NB4 (cell line): ENCODE results near the gene CKS1B.
A peak's percentile ranks its signal among the peaks of the same experiment; 100 is the strongest.
"Not testable (repeated sequence)": the region's sequence is repeated elsewhere in the genome, so short reads cannot be mapped to it uniquely, and the experiment has no call there.

Source experiments
- DNase-seq: peaks from one replicate; pipeline ENCODE4 v3.0.0; 2010; ENCODE audit warnings: low read depth
- H3K4me3 ChIP-seq: one replicate; pipeline ENCODE4 v1.5.1; 2011; ENCODE audit warnings: mild to moderate bottlenecking, low read depth, low read length, moderate library complexity
- MYC ChIP-seq: IDR thresholded peaks from 2 replicates; pipeline ENCODE4 v1.6.1; 2011; ENCODE audit warnings: low read depth, low read length
- POLR2A ChIP-seq: IDR thresholded peaks from 2 replicates; pipeline ENCODE4 v1.6.1; 2011; ENCODE audit warnings: mild to moderate bottlenecking; ENCODE audit not compliant: insufficient read length; ENCODE audit errors: extremely low read depth
- TF ChIP-seq, protein P1 (sequence below): IDR thresholded peaks from one replicate; pipeline ENCODE4 v1.5.1; 2012; ENCODE audit warnings: low read depth, low read length
- TF ChIP-seq, protein P2 (sequence below): IDR thresholded peaks from 2 replicates; pipeline ENCODE4 v1.6.1; 2011; ENCODE audit warnings: low read depth, low read length

Gene CKS1B

DNA sequence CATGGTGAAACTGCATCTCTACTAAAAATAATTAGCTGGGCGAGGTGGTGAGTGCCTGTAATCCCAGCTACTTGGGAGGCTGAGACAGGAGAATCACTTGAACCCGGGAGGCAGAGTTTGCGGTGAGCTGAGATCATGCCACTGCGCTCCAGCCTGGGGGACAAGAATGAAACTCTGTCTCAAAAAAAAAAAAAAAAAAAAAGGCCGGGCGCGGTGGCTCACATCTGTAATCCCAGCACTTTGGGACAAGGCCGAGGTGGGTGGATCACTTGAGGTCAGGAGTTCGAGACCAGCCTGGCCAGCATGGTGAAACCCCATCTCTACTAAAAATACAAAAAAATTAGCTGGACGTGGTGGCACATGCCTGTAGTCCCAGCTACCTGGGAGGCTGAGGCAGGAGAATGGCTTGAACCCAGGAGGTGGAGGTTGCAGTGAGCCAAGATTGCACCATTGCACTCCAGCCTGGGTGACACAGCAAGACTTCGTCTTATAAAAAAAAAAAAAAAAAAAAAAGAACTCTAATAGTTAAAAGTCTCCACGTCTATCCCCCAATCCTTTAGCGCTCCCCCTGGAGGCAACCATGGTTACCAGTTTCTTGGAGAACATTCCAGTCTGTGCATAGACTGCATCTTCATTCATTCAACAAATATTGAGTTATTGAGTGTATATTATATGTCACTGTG, 21.0 kb downstream of the CKS1B start:
- TF ChIP-seq, protein P1, sequence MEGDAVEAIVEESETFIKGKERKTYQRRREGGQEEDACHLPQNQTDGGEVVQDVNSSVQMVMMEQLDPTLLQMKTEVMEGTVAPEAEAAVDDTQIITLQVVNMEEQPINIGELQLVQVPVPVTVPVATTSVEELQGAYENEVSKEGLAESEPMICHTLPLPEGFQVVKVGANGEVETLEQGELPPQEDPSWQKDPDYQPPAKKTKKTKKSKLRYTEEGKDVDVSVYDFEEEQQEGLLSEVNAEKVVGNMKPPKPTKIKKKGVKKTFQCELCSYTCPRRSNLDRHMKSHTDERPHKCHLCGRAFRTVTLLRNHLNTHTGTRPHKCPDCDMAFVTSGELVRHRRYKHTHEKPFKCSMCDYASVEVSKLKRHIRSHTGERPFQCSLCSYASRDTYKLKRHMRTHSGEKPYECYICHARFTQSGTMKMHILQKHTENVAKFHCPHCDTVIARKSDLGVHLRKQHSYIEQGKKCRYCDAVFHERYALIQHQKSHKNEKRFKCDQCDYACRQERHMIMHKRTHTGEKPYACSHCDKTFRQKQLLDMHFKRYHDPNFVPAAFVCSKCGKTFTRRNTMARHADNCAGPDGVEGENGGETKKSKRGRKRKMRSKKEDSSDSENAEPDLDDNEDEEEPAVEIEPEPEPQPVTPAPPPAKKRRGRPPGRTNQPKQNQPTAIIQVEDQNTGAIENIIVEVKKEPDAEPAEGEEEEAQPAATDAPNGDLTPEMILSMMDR = peak; percentile 25
- DNase-seq = peak; percentile 67
- H3K4me3 ChIP-seq = not testable (repeated sequence)

DNA sequence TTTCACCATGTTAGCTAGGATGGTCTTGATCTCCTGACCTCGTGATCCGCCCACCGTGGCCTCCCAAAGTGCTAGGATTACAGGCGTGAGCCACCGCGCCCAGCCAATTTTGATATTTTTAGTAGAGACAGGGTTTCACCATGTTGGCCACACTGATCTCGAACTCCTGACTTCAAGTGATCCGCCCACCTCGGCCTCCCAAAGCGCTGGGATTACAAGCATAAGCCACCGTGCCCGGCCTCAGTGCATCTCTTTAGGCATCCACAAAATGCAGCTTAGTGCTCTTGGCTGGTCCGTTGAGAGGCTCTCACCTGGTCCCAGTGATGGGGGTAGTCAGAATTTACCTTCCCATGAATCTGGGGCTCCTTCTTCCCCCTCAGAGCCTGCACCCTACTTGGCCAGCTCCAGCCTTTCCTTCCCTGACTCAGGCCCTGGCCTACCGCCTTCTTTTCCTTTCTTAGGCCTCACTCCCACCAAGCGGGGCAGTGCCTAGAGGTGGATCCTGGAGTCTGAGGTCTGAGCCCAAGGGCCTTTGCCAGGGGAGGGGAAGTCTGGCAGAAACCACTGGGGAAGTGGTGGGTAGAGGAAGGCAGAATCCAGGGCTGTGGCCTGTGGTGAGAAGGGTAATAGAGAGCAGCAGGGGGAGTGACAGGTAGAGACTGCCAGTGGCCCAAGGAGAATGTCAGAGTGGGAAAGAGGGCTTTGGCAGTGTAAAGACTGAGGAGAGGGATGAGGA, 22.7 kb downstream of the CKS1B start:
- no peak overlapping the region for H3K4me3 ChIP-seq
- TF ChIP-seq POLR2A (no peak), MYC (no peak)
- TF ChIP-seq, protein P1 = no peak
- TF ChIP-seq, protein P2, sequence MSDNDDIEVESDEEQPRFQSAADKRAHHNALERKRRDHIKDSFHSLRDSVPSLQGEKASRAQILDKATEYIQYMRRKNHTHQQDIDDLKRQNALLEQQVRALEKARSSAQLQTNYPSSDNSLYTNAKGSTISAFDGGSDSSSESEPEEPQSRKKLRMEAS = no peak
- DNase-seq = peak; percentile 69

DNA sequence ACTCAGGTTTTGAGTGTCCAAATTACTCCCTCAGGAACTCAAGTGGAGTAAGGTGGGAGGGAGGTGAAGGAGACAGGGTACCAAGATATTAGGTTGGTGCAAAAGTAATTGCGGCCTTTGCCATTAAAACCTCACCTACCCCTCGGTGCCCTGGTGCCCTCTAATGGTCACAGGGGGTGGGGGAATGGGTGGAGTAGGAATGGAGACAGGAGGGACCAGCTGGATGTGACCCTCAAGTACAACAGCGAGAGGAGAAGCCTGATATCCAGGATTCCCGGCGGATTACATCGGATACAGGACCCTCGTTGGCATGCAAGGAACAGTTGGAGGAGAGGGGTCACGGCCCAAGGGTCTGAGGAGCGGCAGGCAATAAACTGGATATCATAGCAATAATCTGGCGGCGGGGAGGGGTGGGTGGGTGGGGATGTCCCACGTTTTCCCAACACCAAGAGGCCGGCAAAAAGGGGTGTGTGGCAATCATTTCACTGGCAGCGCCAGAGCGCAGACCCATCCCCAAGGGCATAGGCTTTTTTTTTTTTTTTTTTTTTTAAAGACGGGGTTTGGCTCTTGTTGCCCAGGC, 23.8 kb downstream of the CKS1B start:
- TF ChIP-seq, protein P1 = peak; percentile 22
- TF ChIP-seq MYC = no peak
- H3K4me3 ChIP-seq = peak overlapping the region; percentile 50
- DNase-seq = peak; percentile 32

DNA sequence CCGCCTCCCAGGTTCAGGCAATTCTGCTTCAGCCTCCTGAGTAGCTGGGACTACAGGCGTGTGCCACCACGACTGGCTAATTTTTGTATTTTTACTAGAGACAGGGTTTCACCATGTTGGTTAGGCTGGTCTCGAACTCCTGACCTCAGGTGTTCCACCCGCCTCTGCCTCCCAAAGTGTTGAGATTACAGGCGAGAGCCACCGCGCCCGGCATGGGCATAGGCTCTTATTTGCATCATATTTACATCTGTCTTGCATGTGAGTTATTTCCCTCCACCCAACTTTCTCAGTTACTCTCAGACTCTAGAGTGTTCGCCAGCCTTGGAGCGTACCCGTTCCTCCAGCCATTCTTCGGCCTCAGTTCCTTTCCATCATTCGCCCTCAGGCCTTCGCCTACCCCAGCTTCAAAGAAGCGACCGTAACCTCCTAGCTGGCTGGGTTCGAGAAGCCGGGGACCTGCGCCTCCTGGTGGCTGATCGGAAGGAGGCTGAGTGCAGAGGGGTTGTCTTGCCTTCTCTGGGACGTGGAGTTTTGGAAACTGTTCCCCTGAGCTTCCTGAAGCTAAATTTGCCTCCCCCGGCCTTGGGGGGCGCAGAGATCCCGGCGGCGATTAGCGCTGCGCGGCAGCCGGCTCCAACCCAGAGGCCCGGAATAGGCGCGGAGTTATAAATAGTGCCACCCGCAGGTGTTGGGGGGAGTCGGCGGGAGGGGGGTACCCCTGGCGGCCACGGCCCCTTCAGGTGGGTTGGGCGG, 24.5 kb downstream of the CKS1B start:
- peak overlapping the region; percentile 50 for H3K4me3 ChIP-seq
- peak; percentile 94 for DNase-seq
- TF ChIP-seq, protein P1 = peak; percentile 94
- TF ChIP-seq, protein P2 = peak; percentile 6; the same call in 1 of the 2 replicates
- TF ChIP-seq MYC (0 out of 2 replicates have a peak, but pooled peaks have one; percentile 36), POLR2A (peak; percentile 36)

DNA sequence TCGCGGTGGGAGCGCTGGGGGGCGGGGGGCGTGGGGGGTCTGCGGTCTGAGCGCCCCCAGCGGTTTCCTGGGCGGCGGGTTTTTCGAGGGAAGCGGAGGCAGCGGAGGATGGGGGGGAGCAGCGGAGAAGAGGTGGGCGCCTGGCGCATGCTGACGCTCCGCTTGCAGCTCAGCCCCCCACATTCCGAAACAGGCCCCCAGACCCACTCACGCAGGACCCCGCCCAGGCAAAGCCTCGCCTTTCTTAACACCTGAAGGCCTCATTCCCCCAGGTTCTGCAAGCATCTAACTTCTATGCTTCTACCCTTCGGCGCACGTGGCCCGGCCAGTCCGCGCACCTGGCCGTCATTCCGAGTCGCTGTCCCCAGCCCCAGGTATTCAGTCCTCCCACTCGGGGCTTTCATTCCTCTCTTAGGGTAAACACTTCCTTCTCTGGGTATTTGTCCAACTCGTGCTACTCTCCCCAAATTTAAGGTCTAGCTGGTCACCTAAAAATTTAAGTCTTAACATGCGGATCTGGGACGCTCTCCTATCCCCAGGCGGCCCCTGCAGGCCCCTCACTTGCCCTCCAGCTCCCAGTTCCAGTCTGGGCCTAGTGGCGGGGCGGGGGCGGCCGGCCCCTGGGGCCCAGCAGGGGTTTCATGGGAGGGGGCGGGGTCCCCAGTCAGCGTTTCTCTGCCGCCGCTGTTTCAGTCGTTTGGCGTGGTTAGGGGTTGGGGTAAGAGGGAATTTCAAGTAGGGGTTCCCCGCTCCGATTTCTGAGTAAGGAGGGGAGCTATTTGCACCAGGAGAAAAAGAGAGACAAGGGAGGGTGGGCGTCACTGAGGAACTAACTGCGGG, 25.3 kb downstream of the CKS1B start:
- DNase-seq = peak; percentile 89
- TF ChIP-seq MYC = peak; percentile 96
- TF ChIP-seq, protein P1 = no peak
- TF ChIP-seq, protein P2 = peak; percentile 96
- TF ChIP-seq POLR2A = peak; percentile 68
- peak overlapping the region; percentile 80 for H3K4me3 ChIP-seq
